Measurements from ENCODE around the gene SEMA6A. TPM values are rescaled to one million over a fixed set of nuclear protein-coding genes. Genes with fewer than 3 reads are reported as not detected.

The SEMA6A gene
- total RNA-seq, 2 experiments from 2014 or later, result not detected

GRCh38 chr5:116395631-116396203 lies 178.9 kb downstream of the SEMA6A start:
- Mint-ChIP-seq H3K27ac (no peak overlapping the region), H3K9me3 (peaks cover 2% of the 10 kb centered on the region), H3K27me3 (no peaks in the 10 kb centered on the region), H3K4me1 (ENCODE audit: low read depth) (no peaks in the 10 kb centered on the region), H3K36me3 (ENCODE audit: low read depth) (peaks cover 7% of the 10 kb centered on the region), H3K4me3 (no peak overlapping the region)
- intact Hi-C loops (cut with micrococcal nuclease), result no loop called here
- TF ChIP-seq CTCF (IDR thresholded peaks at IDR 0.05), result no peak
- DNase-seq (no peak), ATAC-seq (no peak)
- ChIA-PET CTCF (no interaction called here), POLR2A (no interaction called here)

- Mint-ChIP-seq H3K27me3 (no peaks in the 10 kb centered on the region), H3K9me3 (peaks cover 2% of the 10 kb centered on the region), H3K27ac (no peak overlapping the region), H3K4me1 (ENCODE audit: low read depth) (no peaks in the 10 kb centered on the region), H3K36me3 (ENCODE audit: low read depth) (peaks cover 8% of the 10 kb centered on the region), H3K4me3 (no peak overlapping the region)
- DNase-seq (no peak), ATAC-seq (no peak)
- intact Hi-C loops (cut with micrococcal nuclease), result no loop called here
- CTCF ChIA-PET, result no interaction called here
- POLR2A ChIA-PET, result no interaction called here
- TF ChIP-seq CTCF (IDR thresholded peaks at IDR 0.05), result no peak
These were observed 179.4 kb downstream of the SEMA6A start for GRCh38 chr5:116395226-116395625.

GRCh38 chr5:116394186-116394867 lies 180.3 kb downstream of the SEMA6A start:
- Mint-ChIP-seq H3K36me3 (ENCODE audit: low read depth) (peaks cover 6% of the 10 kb centered on the region), H3K27me3 (no peaks in the 10 kb centered on the region), H3K9me3 (peaks cover 2% of the 10 kb centered on the region), H3K27ac (no peak overlapping the region), H3K4me3 (no peak overlapping the region), H3K4me1 (ENCODE audit: low read depth) (no peaks in the 10 kb centered on the region)
- ChIA-PET CTCF (no interaction called here), POLR2A (no interaction called here)
- TF ChIP-seq CTCF (IDR thresholded peaks at IDR 0.05), result no peak
- ATAC-seq (no peak), DNase-seq (no peak)
- intact Hi-C loops (cut with micrococcal nuclease), result no loop called here
